Gastrocnemius medialis (tissue), 4 donors: Measurements from ENCODE around the gene PCBP1. TPM values are rescaled to one million over a fixed set of nuclear protein-coding genes. Genes with fewer than 3 reads are reported as not detected.

Source experiments
- ATAC-seq, 2 donors: fragments of 150-250 bp; one replicate each; pipeline ENCODE4 v1.9.1; 2016
- DNase-seq, 2 donors: peaks; one replicate each; pipeline ENCODE4 v3.0.0-alpha.2; 2019
- H3K27ac ChIP-seq, 4 donors: fragments of 200-600 bp; sonication (generic); 1 replicate in 1 of 4; 2 replicates in 3 of 4; pipeline ENCODE4 v1.5.1; 2016 to 2018; ENCODE audit warnings: mild to moderate bottlenecking in 2 of 4, moderate library complexity in 1 of 4
- H3K27me3 ChIP-seq, 3 donors: fragments of 200-600 bp; sonication (generic) in 2 of 3; 1 replicate in 1 of 3; 2 replicates in 2 of 3; pipeline versions ENCODE4 v1.5.1 to v1.6.0; 2016 to 2019; ENCODE audit warnings: mild to moderate bottlenecking in 1 of 3, moderate library complexity in 1 of 3
- H3K36me3 ChIP-seq, 2 donors: fragments of 200-600 bp; sonication (generic) in 1 of 2; one replicate each; pipeline ENCODE4 v1.5.1; 2017 to 2018
- H3K4me1 ChIP-seq, 2 donors: fragments of 200-600 bp; sonication (generic) in 1 of 2; one replicate each; pipeline ENCODE4 v1.5.1; 2016 to 2017; ENCODE audit warnings: mild to moderate bottlenecking in 2 of 2
- H3K4me3 ChIP-seq, 4 donors: fragments of 200-600 bp; sonication (generic) in 3 of 4; 1 replicate in 1 of 4; 2 replicates in 3 of 4; pipeline ENCODE4 v1.5.1; 2016 to 2019; ENCODE audit warnings: mild to moderate bottlenecking in 2 of 4
- H3K9me3 ChIP-seq, 3 donors: fragments of 200-600 bp; sonication (generic) in 2 of 3; 1 replicate in 1 of 3; 2 replicates in 2 of 3; pipeline ENCODE4 v1.5.1; 2016 to 2019
- CTCF ChIP-seq, 5 experiments: fragments of 450-650 bp in 3 of 5; fragments of 200-600 bp in 2 of 5; sonication (generic) in 2 of 5; IDR thresholded peaks in 4 of 5; conservative IDR thresholded peaks in 1 of 5; 1 replicate in 4 of 5; 2 replicates in 1 of 5; pipeline ENCODE4 v1.5.1; 2016 to 2019; ENCODE audit warnings: antibody characterized with exemption in 5 of 5, mild to moderate bottlenecking in 3 of 5, moderate library complexity in 3 of 5
- POLR2A ChIP-seq, 2 donors: fragments of 450-650 bp; IDR thresholded peaks; one replicate each; pipeline ENCODE4 v1.6.1; 2017; ENCODE audit warnings: antibody characterized with exemption in 2 of 2, mild to moderate bottlenecking in 2 of 2, moderate library complexity in 2 of 2
- in situ Hi-C, 4 donors: fragments of 200-750 bp; cut with MboI; loops; one replicate each; pipeline versions ENCODE4 v1.15.0 to v1.8.0; 2017; ENCODE audit warnings: low sequenced_read_pairs in 4 of 4
- intact Hi-C: fragments of 100-400 bp; cut with DNase I; formaldehyde crosslinking; loops from one replicate; pipeline ENCODE4 v1.15.1; 2023; ENCODE audit warnings: low total_unique reads
- total RNA-seq, 4 donors: library from RNA; depleted of rRNA; stranded (reverse); fragments of >200 nt; gene quantifications; one replicate each; pipeline versions ENCODE4 v1.1.0 to v1.2.3, GENCODE V29; 2016

Gene PCBP1
- total RNA-seq, 4 donors from 2014 or later, result 178 to 296 (median 262) TPM

GRCh38 chr2:70070542-70071268 is 16.6 kb upstream of the PCBP1 start:
- Histone ChIP-seq H3K4me3 (peak overlapping the region; percentile 6 to 30 (median 19)), H3K9me3 (no peaks in the 10 kb centered on the region), H3K4me1 (peaks cover 29 to 35% of the 10 kb centered on the region in 2 donors), H3K36me3 (peaks cover 0 to 14% of the 10 kb centered on the region in 2 donors), H3K27me3 (no peaks in the 10 kb centered on the region), H3K27ac (peak overlapping the region; percentile 84 to 94 (median 88))
- in situ Hi-C loops, result loop anchor here in 3 of 4 donors (5.0 to 25.0 kb wide), 3 partner anchors 64 to 158 kb away; partner anchors contain the start of gene MXD1 (in 3 of the 3)
- intact Hi-C loops, result loop anchor here (1.0 to 5.0 kb wide), 4 partner anchors 14 to 156 kb away; no protein-coding TSS in a partner anchor
- ATAC-seq (peak; percentile 86), DNase-seq (peak; percentile 71 to 78)
- TF ChIP-seq POLR2A (IDR thresholded peaks at IDR 0.05), result no peak
- peak; percentile 84 to 94 (median 87) for TF ChIP-seq CTCF (IDR thresholded peaks at IDR 0.05 in 4 of 5, conservative IDR thresholded peaks at IDR 0.05 in 1 of 5)

- Histone ChIP-seq H3K27me3 (no peaks in the 10 kb centered on the region), H3K27ac (peak overlapping the region in 1 of 4 donors; percentile 94), H3K9me3 (no peaks in the 10 kb centered on the region), H3K36me3 (peaks cover 0 to 40% of the 10 kb centered on the region in 2 donors), H3K4me3 (no peak overlapping the region), H3K4me1 (peaks cover 22 to 28% of the 10 kb centered on the region in 2 donors)
- in situ Hi-C loops (loop anchor here in 3 of 4 donors (5.0 to 25.0 kb wide), 3 partner anchors 61 to 161 kb away; partner anchors contain the start of gene MXD1 (in 3 of the 3)), intact Hi-C loops (loop anchor here (5.0 kb wide), 1 partner anchor 66 kb away; no protein-coding TSS in a partner anchor)
- TF ChIP-seq POLR2A (IDR thresholded peaks at IDR 0.05) (no peak), CTCF (IDR thresholded peaks at IDR 0.05 in 4 of 5, conservative IDR thresholded peaks at IDR 0.05 in 1 of 5) (no peak)
- ATAC-seq (no peak), DNase-seq (no peak)
These were observed 13.8 kb upstream of the PCBP1 start for GRCh38 chr2:70073493-70073892.

- Histone ChIP-seq H3K27me3 (no peaks in the 10 kb centered on the region), H3K4me3 (no peak overlapping the region), H3K4me1 (no peaks in the 10 kb centered on the region), H3K36me3 (peaks cover 0 to 79% of the 10 kb centered on the region in 2 donors), H3K9me3 (no peaks in the 10 kb centered on the region), H3K27ac (peak overlapping the region in 2 of 4 donors; percentile 27 to 29)
- DNase-seq (no peak), ATAC-seq (no peak)
- intact Hi-C loops (no loop called here), in situ Hi-C loops (loop anchor here in 1 of 4 donors (10.0 kb wide), 1 partner anchor 56 kb away; no protein-coding TSS in a partner anchor)
- TF ChIP-seq POLR2A (IDR thresholded peaks at IDR 0.05), result no peak
- TF ChIP-seq CTCF (IDR thresholded peaks at IDR 0.05 in 4 of 5, conservative IDR thresholded peaks at IDR 0.05 in 1 of 5), result no peak
These were observed 8.9 kb upstream of the PCBP1 start for GRCh38 chr2:70078384-70078783.

- Histone ChIP-seq H3K36me3 (peaks cover 0 to 72% of the 10 kb centered on the region in 2 donors), H3K27ac (peak overlapping the region in 2 of 4 donors; percentile 11 to 34), H3K4me1 (peaks cover 12 to 22% of the 10 kb centered on the region in 2 donors), H3K27me3 (no peaks in the 10 kb centered on the region), H3K9me3 (no peaks in the 10 kb centered on the region), H3K4me3 (no peak overlapping the region)
- intact Hi-C loops, result no loop called here
- ATAC-seq, result no peak
- in situ Hi-C loops, result no loop called here
- no peak for DNase-seq
- TF ChIP-seq POLR2A (IDR thresholded peaks at IDR 0.05) (no peak), CTCF (IDR thresholded peaks at IDR 0.05 in 4 of 5, conservative IDR thresholded peaks at IDR 0.05 in 1 of 5) (no peak)
These were observed 6.6 kb upstream of the PCBP1 start for GRCh38 chr2:70080610-70081200.
